MM.1S (cell line): ENCODE results near the gene VAV2.

ENCODE experiments used
- CTCF ChIP-seq: fragments of 300-600 bp; sonication (generic); IDR thresholded peaks from 2 replicates; pipeline ENCODE4 v1.5.1; 2016; ENCODE audit warnings: antibody characterized with exemption, low read length, mixed read lengths
- EZH2phosphoT487 ChIP-seq: fragments of 300-600 bp; sonication (generic); IDR thresholded peaks from 2 replicates; pipeline ENCODE4 v1.6.1; 2018; ENCODE audit warnings: antibody characterized with exemption, low read length

- TF ChIP-seq CTCF (no peak), EZH2phosphoT487 (no peak)
Observed at GRCh38 chr9:133830711-133831110, 161.4 kb downstream of the VAV2 start.
